Endodermal cell (in vitro differentiated cells): Measurements from ENCODE around the gene AP3B2. TPM values are rescaled to one million over a fixed set of nuclear protein-coding genes. Genes with fewer than 3 reads are reported as not detected.

ENCODE experiments used
- DNase-seq: peaks from one replicate; pipeline ENCODE4 v3.0.0-alpha.2; 2017
- H3K27ac ChIP-seq: 2 replicates; pipeline ENCODE4 v1.5.1; 2013; ENCODE audit warnings: mild to moderate bottlenecking, low read depth, low read length, moderate library complexity
- H3K27me3 ChIP-seq: 2 replicates; pipeline ENCODE4 v1.6.1; 2013; ENCODE audit warnings: mild to moderate bottlenecking, low read length, moderate library complexity; ENCODE audit not compliant: insufficient read depth, control insufficient read depth, poor library complexity, severe bottlenecking
- H3K36me3 ChIP-seq: 2 replicates; pipeline ENCODE4 v1.7.0; 2013; ENCODE audit warnings: mild to moderate bottlenecking, low read length, moderate library complexity; ENCODE audit not compliant: control insufficient read depth, insufficient read depth
- H3K4me1 ChIP-seq: one replicate; pipeline ENCODE4 v1.7.0; 2013; ENCODE audit warnings: low read length; ENCODE audit not compliant: control insufficient read depth, insufficient read depth
- H3K4me3 ChIP-seq: 2 replicates; pipeline ENCODE4 v1.5.1; 2013; ENCODE audit warnings: mild to moderate bottlenecking, low read length, moderate library complexity
- H3K9ac ChIP-seq: 2 replicates; pipeline ENCODE4 v1.6.1; 2013; ENCODE audit warnings: mild to moderate bottlenecking, low read length, moderate library complexity; ENCODE audit not compliant: poor library complexity, severe bottlenecking; ENCODE audit errors: extremely low read depth
- H3K9me3 ChIP-seq: 2 replicates; pipeline ENCODE4 v1.6.1; 2013; ENCODE audit warnings: mild to moderate bottlenecking, low read length, moderate library complexity; ENCODE audit not compliant: control insufficient read depth
- H3K27ac Mint-ChIP-seq: 2 replicates; pipeline ENCODE4 v1.8.0; 2020; ENCODE audit warnings: mixed read lengths
- H3K27me3 Mint-ChIP-seq: 2 replicates; pipeline ENCODE4 v1.8.0; 2021; ENCODE audit warnings: mild to moderate bottlenecking, mixed read lengths; ENCODE audit not compliant: insufficient read depth
- H3K36me3 Mint-ChIP-seq: 2 replicates; pipeline ENCODE4 v1.8.0; 2020; ENCODE audit warnings: low read depth, mixed read lengths
- H3K4me1 Mint-ChIP-seq: 2 replicates; pipeline ENCODE4 v1.8.0; 2020; ENCODE audit warnings: mixed read lengths
- H3K4me3 Mint-ChIP-seq: 2 replicates; pipeline ENCODE4 v1.8.0; 2020; ENCODE audit warnings: mild to moderate bottlenecking, moderate library complexity, mixed read lengths
- H3K9me3 Mint-ChIP-seq: 2 replicates; pipeline ENCODE4 v1.8.0; 2020; ENCODE audit warnings: mild to moderate bottlenecking, mixed read lengths
- WGBS, 2 experiments: methylation state at CpG; one replicate each; pipeline versions ENCODE4 v1.1.5 to v1.1.7; 2013; ENCODE audit warnings: missing lambda C conversion rate in 2 of 2, mixed read lengths in 1 of 2; ENCODE audit not compliant: insufficient coverage in 1 of 2, insufficient read length in 1 of 2; 5-methylcytosine and 5-hydroxymethylcytosine counted together
- total RNA-seq, 2 donors: library from RNA; stranded (reverse); fragmentation: NEBNext Ultra II Directional in 1 of 2; extraction: Animal tissue kit (Norgen Biotek cat#: 25700) in 1 of 2; gene quantifications; 2 replicates in 1 of 2; 3 replicates in 1 of 2; pipeline ENCODE4 v1.2.1, GENCODE V29; 2021
- TF ChIP-seq, protein P1 (sequence below): fragments of 200-600 bp; sonication (generic); conservative IDR thresholded peaks from 2 replicates; pipeline ENCODE4 v1.5.0; 2021; ENCODE audit warnings: antibody characterized with exemption, mild to moderate bottlenecking

AP3B2 gene
- total RNA-seq, 2 donors from 2014 or later = 22.4 to 24.4 TPM

- peak; percentile 28 for DNase-seq
- Histone ChIP-seq H3K4me3 (no peak overlapping the region), H3K36me3 (no peaks in the 10 kb centered on the region), H3K27me3 (no peaks in the 10 kb centered on the region), H3K4me1 (no peaks in the 10 kb centered on the region), H3K9ac (no peak overlapping the region), H3K27ac (no peak overlapping the region), H3K9me3 (no peaks in the 10 kb centered on the region)
- H3K27ac Mint-ChIP-seq = no peak overlapping the region
- WGBS, 2 experiments = 95 to 99% methylated on average over 8 to 10 of the region's 10 CpGs
- no peak overlapping the region for H3K4me3 Mint-ChIP-seq
- H3K36me3 Mint-ChIP-seq = peaks cover 7% of the 10 kb centered on the region
- no peaks in the 10 kb centered on the region for H3K4me1 Mint-ChIP-seq
- H3K9me3 Mint-ChIP-seq = peaks cover 2% of the 10 kb centered on the region
- TF ChIP-seq, protein P1, sequence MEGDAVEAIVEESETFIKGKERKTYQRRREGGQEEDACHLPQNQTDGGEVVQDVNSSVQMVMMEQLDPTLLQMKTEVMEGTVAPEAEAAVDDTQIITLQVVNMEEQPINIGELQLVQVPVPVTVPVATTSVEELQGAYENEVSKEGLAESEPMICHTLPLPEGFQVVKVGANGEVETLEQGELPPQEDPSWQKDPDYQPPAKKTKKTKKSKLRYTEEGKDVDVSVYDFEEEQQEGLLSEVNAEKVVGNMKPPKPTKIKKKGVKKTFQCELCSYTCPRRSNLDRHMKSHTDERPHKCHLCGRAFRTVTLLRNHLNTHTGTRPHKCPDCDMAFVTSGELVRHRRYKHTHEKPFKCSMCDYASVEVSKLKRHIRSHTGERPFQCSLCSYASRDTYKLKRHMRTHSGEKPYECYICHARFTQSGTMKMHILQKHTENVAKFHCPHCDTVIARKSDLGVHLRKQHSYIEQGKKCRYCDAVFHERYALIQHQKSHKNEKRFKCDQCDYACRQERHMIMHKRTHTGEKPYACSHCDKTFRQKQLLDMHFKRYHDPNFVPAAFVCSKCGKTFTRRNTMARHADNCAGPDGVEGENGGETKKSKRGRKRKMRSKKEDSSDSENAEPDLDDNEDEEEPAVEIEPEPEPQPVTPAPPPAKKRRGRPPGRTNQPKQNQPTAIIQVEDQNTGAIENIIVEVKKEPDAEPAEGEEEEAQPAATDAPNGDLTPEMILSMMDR = no peak
- peaks cover 2% of the 10 kb centered on the region for H3K27me3 Mint-ChIP-seq
Measured at GRCh38 chr15:82688691-82689090, 21.0 kb downstream of the AP3B2 start.

GRCh38 chr15:82681371-82681770 lies 28.3 kb downstream of the AP3B2 start:
- Mint-ChIP-seq H3K27me3 (peaks cover 14% of the 10 kb centered on the region), H3K4me3 (peak overlapping the region; percentile 87)
- 93 to 96% methylated on average over 8 to 10 of the region's 10 CpGs for WGBS, 2 experiments

GRCh38 chr15:82680200-82681102 lies 29.2 kb downstream of the AP3B2 start:
- Mint-ChIP-seq H3K4me1 (peaks cover 9% of the 10 kb centered on the region), H3K27ac (peak overlapping the region; percentile 98), H3K27me3 (peaks cover 14% of the 10 kb centered on the region), H3K4me3 (peak overlapping the region; percentile 87), H3K36me3 (no peaks in the 10 kb centered on the region), H3K9me3 (no peaks in the 10 kb centered on the region)
- Histone ChIP-seq H3K4me3 (peak overlapping the region; percentile 83), H3K36me3 (no peaks in the 10 kb centered on the region), H3K9me3 (no peaks in the 10 kb centered on the region), H3K27ac (no peak overlapping the region), H3K27me3 (peaks cover 33% of the 10 kb centered on the region), H3K9ac (peak overlapping the region; percentile 63), H3K4me1 (peaks cover 2% of the 10 kb centered on the region)
- TF ChIP-seq, protein P1 = peak; percentile 72
- 8 to 9% methylated on average over 34 to 76 of the region's 76 CpGs for WGBS, 2 experiments
- DNase-seq = peak; percentile 96

More at GRCh38 chr15:82681371-82681770, 28.3 kb downstream of the AP3B2 start:
- Histone ChIP-seq H3K4me1 (peaks cover 2% of the 10 kb centered on the region), H3K9ac (no peak overlapping the region), H3K27me3 (peaks cover 33% of the 10 kb centered on the region), H3K9me3 (no peaks in the 10 kb centered on the region), H3K4me3 (peak overlapping the region; percentile 83), H3K27ac (no peak overlapping the region), H3K36me3 (no peaks in the 10 kb centered on the region)
- TF ChIP-seq, protein P1 = no peak
- Mint-ChIP-seq H3K9me3 (no peaks in the 10 kb centered on the region), H3K36me3 (no peaks in the 10 kb centered on the region), H3K4me1 (peaks cover 9% of the 10 kb centered on the region), H3K27ac (peak overlapping the region; percentile 98)
- DNase-seq = peak; percentile 53
